HEK293T (cell line): ENCODE results near the gene LYSMD4.

Experiments used
- BHLHE40 ChIP-seq: fragments of 450-650 bp; IDR thresholded peaks from 2 replicates; pipeline ENCODE4 v1.6.1; 2016; ENCODE audit warnings: mild to moderate bottlenecking, moderate library complexity, borderline replicate concordance
- ELF4 ChIP-seq: fragments of 450-650 bp; IDR thresholded peaks from 2 replicates; pipeline ENCODE4 v1.6.1; 2017; ENCODE audit warnings: antibody characterized with exemption
- FOXA1 ChIP-seq: fragments of 450-650 bp; IDR thresholded peaks from 2 replicates; pipeline ENCODE4 v1.6.1; 2016; ENCODE audit warnings: mild to moderate bottlenecking
- FOXM1 ChIP-seq: fragments of 450-650 bp; IDR thresholded peaks from 2 replicates; pipeline ENCODE4 v1.6.1; 2017; ENCODE audit warnings: mild to moderate bottlenecking, borderline replicate concordance
- LEF1 ChIP-seq: fragments of 450-650 bp; IDR thresholded peaks from 2 replicates; pipeline ENCODE4 v1.6.1; 2017; ENCODE audit warnings: mild to moderate bottlenecking, borderline replicate concordance
- NFRKB ChIP-seq: fragments of 450-650 bp; IDR thresholded peaks from 2 replicates; pipeline ENCODE4 v1.6.1; 2016; ENCODE audit warnings: mild to moderate bottlenecking, moderate library complexity
- PKNOX1 ChIP-seq: fragments of 450-650 bp; IDR thresholded peaks from 2 replicates; pipeline ENCODE4 v1.6.1; 2016
- SP1 ChIP-seq: fragments of 450-650 bp; IDR thresholded peaks from 2 replicates; pipeline ENCODE4 v1.6.1; 2017
- SUZ12 ChIP-seq: fragments of 450-650 bp; IDR thresholded peaks from 2 replicates; pipeline ENCODE4 v1.6.1; 2016; ENCODE audit warnings: mild to moderate bottlenecking
- TARDBP ChIP-seq: fragments of 450-650 bp; IDR thresholded peaks from 2 replicates; pipeline ENCODE4 v1.6.1; 2016
- ZNF384 ChIP-seq: fragments of 450-650 bp; IDR thresholded peaks from 2 replicates; pipeline ENCODE4 v1.6.1; 2016

DNA sequence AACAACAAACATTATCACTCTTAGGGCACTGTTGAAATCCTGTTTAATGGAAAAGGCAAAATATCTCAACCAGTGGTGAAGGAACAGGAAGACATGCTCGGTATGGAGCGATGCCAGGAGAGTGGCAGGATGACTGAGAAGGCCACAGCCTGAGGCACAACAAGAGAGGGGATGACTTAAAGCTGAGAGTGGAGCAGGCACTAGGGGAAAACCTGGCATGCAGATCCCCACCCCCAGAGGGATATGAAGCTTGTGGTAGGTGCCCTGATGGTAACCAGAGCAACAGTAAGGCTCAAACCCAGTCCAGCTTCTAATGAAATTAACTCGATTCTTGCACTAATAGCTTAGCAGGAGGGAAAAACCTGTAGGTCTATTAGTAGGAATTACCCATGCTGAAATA is 40.4 kb downstream of the LYSMD4 start:
- TF ChIP-seq ELF4 (no peak), SP1 (no peak), SUZ12 (no peak), ZNF384 (no peak), FOXM1 (no peak), TARDBP (no peak), PKNOX1 (no peak), FOXA1 (no peak), NFRKB (no peak), LEF1 (no peak), BHLHE40 (no peak)
